HG03354 (cell line): Measurements from ENCODE around the gene CEP41.

Experiments used
- ATAC-seq: cut with Tn5 transposase; IDR thresholded peaks from one replicate; pipeline ENCODE4 v1.9.1; 2021; ENCODE audit warnings: mild to moderate bottlenecking; ENCODE audit not compliant: unreplicated experiment, poor library complexity, severe bottlenecking

CEP41 gene

DNA sequence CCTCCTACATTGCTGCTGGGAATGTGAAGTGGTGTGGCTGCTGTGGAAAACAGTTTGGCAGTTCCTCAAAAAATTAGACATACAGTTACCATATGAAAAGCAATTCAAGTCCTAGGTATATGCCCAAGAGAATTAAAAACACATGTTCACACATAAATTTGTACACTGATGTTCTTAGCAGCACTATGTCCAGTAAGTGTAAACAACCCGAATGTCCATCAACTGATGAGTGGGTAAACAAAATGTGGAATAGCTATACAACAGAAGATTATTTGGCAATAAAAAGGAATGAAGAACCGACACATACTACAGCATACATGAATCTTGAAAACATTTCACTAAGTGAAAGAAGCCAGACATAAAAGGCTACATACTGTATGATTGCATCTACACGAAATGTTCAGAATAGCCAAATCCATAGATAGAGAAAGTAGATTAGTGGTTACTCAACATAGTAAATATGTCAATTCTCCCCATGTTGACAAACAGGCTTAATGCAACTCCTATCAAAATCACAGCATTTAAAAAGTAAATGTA is 17.2 kb downstream of the CEP41 start:
- no peak for ATAC-seq

DNA sequence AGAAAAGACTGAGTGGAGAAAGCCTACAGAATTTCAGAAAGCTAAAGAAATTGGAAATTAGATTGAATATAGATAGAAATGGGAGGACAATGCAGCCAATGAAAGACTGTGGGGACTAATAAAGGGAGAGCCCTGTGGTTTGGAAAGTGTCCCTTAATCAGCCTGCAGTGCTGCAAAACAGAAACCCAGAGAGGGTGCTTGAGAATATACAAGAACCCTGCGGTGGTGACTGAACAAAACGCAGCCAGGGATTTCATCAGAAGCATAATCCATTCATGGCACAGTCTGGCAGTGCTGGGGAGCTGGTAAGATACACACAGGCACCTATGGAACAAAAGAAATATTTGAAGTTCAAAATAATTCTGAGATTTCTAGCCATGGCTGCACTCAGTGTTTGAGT is 19.1 kb downstream of the CEP41 start:
- no peak for ATAC-seq

DNA sequence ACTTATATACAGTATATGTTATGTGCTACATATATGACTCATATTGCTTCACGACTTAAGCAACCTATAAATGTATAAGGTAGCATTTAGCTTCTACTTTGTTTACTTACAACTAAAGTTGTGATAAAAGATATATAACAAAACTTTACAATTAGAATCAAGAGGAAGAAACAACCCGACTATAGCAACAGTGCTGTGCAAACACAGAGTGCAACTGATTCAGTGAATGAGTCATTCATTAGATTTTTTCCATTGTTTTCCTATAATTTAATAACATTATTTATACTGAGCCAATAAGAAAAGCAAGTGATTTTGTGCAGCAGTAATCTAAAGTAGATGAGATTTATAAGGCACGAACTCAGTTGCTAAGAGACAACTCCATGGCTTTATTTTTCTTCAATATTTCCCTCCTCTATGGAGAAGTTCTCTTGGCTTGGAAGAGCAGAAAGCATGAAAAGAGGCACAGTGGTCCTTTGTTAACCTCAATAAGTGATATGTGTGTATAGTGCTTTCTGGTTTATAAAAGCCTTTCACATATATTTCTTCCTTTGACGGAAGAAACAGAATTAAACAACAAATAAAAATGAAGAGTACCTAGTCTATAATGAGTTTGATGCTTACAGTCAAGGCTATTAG is 19.8 kb downstream of the CEP41 start:
- ATAC-seq, result no peak

DNA sequence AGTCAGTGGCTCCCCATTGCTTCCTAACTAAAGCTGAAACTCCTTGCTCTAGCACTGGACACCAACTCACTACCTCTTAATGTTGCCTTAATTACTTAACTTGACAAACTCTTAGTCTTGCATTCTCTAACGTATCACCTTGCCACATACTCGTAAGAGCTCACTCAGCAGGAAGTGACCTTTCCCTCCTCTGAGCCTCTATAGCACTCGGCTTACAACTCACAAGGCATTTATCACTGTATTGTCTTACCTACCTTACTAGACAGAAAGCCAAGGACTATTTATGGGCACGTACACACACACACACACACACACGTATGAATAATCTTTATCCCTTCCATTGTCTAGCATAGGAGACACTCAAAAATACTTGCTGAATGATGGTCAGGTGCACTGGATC is 21.2 kb downstream of the CEP41 start:
- ATAC-seq, result no peak

DNA sequence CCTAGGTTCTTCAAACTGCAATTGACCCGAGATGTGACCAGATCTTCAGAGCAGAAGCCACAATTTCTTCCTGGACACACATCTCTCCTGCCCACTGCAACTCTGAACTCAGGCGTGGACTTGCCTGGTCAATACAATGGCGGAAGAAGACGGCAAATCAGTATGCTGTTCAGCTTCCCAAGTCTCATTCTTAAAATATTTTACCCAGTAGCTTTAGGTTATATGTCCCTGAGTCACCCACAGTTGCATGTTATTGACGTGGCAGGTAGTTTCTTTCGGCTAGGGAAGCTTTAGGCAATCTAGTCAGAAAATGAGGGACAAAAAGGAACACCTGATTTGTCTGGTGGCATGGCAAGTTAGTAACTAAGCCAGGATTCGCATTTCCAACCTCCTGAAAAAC is 22.5 kb downstream of the CEP41 start:
- ATAC-seq, result no peak

DNA sequence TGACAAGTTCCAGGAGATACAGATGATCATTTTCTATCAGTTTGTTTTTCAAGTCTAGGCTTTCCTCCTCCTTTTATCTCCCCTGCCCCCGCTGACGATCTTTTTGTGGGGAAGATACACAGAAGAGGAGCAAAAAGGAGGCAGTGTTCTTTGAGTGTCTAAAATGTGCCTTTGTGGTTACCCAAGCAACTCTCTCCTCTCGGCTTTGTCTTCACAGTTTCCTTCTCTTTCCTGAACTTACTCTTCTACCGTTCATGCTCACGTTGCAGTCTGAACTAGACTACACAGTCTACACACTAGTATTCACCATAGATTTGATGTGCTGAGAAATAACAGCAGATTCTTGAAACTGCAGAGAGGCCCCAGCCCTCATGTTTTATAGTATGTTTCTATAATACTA is 23.6 kb downstream of the CEP41 start:
- ATAC-seq, result no peak

DNA sequence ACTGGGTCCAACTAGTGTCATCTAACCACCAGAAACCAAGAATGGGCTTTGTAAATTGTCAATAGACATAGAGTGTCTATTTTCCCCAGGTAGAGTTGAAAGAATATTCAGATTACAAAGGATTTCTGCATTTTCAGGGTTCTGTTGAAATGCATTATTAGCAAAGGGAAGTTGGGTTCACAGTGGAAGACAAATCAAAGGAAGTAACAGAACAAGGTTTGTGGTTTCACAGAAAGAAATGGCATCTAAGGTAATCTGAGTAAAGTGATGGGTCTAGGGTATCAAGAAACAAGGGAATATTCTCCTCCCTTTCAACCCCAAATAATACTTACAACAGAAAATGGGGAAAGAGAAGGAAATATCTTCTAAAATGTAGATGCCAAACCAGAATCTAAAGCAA is 25.8 kb downstream of the CEP41 start:
- no peak for ATAC-seq

DNA sequence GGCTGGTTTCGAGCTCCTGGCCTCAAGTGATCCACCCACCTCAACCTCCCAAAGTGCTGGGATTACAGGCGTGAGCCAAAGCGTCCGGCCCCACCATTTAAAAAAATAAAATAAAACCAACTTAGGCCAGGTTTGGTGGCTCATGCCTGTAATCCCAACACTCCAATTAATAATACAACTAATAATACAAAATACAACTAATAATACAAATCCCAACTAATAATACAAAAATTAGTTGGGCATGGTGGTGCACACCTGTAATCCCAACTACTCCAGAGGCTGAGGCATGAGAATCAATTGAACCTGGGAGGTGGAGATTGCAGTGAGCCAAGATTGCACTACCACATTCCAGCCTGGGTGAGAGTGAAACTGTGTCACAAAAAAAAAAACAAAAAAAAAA is 27.6 kb downstream of the CEP41 start:
- ATAC-seq, result no peak

DNA sequence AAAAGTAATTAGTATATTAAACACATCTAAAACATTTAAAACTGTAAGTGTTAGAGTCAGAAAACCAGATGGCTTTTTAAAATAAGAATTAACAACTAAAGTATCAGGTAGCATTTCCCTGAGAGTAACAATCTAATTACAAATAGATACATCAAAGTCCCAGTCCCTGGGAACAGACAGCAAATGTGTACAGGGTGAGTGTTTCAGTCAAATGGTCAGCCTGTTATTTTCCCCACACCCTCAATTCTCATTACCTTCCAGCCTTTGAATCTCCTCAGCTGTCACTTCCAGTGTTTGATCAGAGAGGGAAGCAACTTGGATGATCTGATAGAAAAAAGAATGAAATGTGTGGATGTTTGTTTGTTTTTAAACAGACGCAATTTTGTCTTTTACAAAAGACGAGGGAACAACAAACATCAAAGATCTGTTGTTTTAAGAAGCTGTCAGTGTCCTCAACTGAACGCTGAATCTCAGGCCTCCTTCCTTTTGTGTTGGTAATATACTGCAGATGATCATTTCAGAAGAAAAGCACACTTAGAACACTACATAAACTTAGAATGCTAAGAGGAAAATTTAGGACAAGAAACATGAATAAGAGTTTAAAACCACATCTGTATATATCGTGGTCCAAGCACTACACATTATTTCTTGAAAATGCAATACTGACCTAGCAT is 29.8 kb downstream of the CEP41 start:
- ATAC-seq, result no peak

DNA sequence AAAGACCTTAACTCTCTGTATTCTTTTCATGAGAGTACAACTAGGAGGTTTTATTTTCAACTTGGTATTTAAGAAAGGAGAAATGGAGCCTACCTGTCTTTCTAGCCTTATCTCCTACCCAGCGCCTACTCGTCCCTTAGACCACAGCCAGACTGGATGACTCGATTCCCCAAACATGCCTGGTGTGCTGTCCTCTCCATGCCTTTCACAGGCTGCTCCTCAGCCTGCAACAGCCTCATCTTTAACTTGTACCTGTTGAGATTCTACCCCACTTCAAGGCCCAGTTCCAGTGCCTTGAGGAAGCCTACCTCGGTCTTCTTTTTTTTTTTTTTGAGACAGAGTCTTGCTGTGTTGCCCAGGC is 31.1 kb downstream of the CEP41 start:
- no peak for ATAC-seq

DNA sequence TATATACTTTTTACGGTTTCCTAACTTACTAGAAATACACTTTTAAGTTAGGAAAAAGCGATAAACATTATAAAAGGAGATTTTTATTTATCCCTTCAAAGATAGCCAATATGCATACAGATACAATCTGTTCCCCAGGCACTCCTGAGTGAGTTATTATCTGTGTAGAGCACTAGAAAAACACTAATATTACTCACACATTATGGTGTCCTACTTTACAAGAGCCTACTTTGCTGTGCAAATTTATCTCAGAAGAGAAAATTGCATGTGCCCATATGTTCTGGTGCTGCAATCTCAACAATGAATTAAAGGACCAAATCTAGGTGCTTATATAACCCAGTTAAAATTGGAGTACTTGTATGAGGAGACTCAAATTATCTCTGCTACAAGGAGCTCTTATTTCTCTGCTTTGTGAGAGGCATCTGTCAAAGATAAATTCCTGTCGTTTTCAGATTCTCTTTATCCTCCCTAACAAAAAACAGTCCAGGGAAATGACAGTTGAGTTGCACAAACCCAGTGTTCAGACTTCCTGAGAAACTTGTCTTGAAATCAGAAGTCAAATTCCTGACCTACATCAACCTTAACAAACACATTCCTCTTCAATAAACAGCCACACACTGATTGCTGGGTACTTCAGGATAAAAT is 31.6 kb downstream of the CEP41 start:
- no peak for ATAC-seq

DNA sequence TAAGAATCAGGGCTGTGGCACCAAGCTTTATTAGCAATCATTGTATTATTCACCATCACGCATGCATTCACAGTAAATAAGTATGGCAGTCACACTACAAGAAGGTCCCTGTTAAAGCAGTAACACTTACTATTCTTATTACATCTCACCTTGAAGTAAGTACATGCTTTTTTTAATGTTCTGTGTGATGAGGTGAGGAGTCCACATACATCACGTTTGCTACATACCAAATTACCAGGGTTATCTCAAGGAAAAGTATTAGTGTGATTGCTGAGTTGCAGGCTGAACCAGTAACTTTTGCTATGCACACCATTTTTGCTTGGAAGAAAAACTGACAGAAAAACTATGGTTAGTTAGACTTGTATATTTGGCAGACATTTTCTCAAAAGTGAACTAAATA is 35.8 kb downstream of the CEP41 start:
- ATAC-seq, result no peak

DNA sequence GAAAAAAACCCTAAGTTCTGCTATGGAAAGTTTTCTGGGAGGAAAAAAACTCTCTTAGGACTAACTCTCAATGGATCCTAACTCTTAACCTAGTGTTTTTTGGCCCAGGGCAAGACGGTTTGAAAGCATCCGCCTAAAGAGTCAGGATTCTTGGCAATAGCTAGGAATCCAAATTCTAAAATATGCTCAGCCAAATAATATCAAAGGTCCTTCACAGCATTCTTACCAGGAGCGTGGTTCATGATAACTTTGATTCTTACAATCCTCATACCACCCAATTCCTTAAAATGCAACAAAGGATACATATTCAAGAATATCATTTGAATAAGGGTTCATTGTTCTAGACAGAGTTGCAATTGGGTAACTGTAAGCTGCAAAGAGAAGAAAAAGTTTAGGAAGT is 39.2 kb downstream of the CEP41 start:
- no peak for ATAC-seq

DNA sequence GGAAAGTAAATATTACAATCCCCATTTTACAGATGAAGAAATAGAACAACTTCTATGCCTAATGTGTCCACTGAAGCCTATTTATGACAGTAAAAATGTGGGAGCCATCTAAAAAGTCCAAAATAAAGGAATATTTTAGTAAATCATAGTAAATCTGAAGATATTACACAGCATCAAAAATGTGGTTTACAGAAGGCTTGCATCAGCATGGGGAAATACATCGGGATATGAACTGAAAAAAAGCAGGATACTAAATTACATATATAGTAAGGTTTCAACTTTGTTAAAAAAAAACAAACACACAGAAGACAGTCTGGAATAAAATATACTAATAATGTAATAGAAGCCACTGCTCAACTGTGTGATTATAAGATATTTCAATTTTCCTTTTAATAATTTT is 39.7 kb downstream of the CEP41 start:
- ATAC-seq, result no peak

DNA sequence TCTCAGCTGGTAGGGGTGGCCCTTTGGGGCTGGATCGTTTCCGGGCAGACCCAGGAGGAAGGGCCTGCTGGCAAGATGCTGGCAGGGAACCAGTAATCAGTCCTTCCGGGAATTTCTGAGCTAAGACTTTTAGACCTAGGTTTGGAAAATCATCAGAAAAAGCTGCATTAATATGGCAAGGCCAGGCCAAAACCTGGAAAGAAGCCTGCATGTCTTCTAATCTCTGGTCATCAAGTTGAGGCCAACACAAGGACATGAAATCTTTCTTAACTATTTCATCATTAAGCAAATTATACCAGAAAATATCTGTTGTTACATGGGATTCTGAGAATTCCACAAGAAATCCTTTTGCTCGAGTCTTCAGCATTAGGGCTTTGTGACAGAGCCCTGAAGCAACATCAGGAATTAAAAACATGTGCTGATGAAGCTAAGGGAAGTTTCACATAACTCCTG is 40.7 kb downstream of the CEP41 start:
- no peak for ATAC-seq

DNA sequence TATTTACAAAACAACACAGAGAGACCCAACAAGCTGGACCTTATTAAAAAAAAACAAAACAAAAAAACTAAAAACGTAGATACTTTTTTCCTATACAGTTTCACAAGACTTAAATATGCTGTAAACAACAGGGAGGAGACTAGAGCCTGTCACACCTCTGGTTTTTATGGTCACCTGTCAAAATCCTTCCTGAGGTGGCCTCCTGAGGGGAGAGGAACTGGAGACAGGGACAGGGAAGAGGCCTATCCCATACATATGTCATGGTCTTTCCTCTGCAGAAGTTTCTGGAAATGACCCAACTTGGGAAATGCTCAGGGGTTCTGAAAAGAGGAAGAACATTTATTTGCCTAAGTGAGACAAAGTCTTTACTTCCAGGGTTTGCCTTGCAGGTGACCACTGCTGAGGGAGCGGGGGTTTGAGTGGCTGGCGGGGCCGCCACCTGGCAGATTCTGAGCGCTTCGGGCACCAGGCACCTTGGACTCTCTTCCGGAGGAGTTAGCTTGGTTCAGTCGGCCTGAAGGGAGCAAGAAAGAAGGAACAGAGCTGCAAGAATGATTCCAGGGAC is 42.2 kb downstream of the CEP41 start:
- ATAC-seq, result no peak

DNA sequence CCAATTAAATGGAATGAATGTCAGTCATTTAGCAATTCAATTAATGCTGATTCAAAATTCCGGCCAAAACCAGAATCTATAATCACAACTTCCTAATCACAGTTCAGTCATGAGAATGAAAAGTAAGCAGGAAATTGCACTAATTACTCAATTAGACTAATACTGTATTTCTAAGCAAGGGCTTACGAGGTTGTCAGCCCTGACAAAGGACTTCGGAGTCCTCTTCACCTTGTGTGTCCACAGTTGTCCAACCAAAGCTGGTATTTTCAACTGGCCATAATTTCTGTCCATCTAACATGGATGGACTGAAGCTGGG is 43.1 kb downstream of the CEP41 start:
- ATAC-seq, result no peak

DNA sequence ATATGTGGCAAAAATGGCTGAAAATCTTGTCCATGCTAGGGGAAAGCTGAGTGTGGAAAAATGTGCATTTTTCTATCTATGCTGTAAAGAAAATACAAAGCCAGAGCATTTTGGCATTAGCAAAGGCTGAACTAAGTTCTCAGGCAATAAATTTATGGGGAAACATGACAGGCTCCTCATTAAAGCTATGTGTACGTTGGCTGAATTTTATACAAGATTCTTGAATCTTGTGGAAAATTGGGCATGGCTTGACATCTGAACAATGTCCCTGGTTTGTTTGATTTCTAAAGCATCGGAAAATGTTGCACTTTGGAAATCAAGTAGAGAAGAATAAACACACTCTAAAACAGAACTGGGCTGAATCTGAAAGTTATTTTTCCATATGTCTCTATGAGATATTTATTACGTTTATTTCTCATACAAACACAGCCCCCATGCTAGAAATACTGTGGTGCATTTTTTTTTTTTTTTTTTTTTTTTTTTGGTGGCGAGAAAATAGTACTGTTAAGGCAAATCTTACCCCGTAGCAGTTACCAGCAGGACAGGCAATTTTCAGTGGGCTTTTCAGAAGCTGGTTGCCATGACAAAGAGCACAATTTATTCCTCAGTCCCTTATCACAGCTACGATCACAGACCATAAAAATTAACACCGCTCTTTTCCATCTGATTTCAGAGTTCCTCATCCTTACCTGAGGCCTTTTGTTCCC is 43.6 kb downstream of the CEP41 start:
- no peak for ATAC-seq

DNA sequence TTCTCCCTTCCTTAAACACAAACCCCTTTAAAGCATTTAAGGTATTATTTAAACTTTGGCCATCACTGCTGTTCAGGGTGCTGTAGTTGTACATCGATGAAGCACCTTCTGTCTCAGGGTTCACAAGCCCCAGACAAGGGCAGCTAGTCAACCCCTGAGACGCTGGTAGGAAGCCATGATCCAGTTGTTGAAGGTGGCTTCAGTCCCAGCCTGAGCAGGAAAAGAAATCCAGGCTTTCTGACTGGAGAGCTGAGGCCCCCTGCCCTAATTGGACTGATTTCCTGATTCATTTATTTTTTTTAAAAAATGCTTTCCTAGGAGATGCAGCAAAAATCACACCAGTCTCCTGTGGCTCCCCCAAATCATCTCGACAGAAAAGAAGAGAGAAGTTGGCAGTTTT is 44.7 kb downstream of the CEP41 start:
- ATAC-seq, result no peak

DNA sequence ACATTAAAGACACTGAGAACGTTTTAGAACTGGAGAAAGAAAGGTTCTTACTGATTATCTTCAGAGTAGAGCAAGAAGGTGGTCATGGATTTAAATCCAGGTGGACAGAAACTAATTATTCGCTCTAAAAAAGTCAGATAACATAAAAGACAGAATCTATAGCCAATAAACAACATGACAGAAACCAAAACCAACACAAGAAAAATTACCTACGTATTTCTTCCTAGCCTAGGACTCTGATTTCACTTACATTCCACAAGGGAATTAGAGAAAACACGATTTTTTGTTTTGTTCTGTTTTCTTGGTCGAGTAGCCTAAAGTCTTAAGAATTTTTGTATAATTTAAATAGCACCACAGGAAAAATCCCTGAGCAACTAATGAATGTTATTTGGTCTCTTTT is 45.4 kb downstream of the CEP41 start:
- ATAC-seq, result no peak
